KOPT-K1 (cell line): ENCODE results near the gene BCAN.

ENCODE experiments used
- H3K27ac ChIP-seq: fragments of 200-600 bp; sonication (generic); 2 replicates; pipeline ENCODE4 v1.5.1; 2016; ENCODE audit warnings: antibody characterized with exemption, mild to moderate bottlenecking, low read depth, low read length; ENCODE audit not compliant: poor library complexity, severe bottlenecking
- H3K36me3 ChIP-seq: fragments of 200-600 bp; sonication (generic); 2 replicates; pipeline ENCODE4 v1.5.1; 2017; ENCODE audit warnings: antibody characterized with exemption, mild to moderate bottlenecking, low read length, moderate library complexity; ENCODE audit not compliant: insufficient read depth
- H3K9me3 ChIP-seq: fragments of 200-600 bp; sonication (generic); 2 replicates; pipeline ENCODE4 v1.5.1; 2017; ENCODE audit warnings: antibody characterized with exemption, low read length, mild to moderate bottlenecking; ENCODE audit not compliant: insufficient read depth, poor library complexity, severe bottlenecking

BCAN gene

DNA sequence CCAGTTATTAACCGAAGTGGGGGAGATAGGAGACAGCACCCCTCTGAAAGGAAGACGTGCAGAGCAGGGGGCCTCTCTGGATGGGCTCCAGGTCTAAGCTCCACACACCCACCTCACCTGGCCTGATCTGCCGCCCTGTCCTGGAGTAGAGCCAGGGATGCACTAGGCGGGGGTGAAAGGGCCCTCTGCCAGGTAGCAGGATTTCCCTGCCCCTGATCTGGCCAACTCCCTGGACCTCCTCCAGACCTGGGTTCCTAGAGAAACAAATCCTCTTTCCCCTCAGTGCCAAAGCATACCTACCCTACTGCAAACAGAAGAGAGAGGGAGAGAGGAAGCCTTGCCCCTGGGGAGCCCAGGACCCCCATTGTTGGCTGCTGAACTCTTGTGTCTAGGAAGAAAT, 61.4 kb downstream of the BCAN start:
- H3K36me3 ChIP-seq: no peaks in the 10 kb centered on the region
- H3K9me3 ChIP-seq: no peaks in the 10 kb centered on the region
- no peak overlapping the region for H3K27ac ChIP-seq

DNA sequence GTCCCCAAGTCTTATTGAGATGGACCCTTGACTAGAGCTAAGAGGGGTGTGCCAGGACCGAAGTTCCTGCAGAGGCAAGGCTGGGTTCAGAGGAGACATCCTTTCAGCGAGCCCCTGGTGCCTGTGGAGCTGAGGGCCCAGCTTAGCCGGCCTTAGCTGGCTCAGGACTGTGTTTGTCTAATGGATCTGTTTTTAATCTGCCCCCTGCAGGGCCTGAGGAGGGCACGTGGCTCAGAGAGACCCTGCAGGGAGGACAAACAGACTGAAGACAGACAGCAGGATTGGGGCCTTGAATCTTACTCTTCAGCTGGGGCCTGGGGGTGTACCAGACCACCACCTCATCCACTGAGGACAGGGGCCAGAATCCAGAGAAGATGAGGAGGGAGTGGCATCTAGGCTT, 61.8 kb downstream of the BCAN start:
- H3K27ac ChIP-seq: no peak overlapping the region
- no peaks in the 10 kb centered on the region for H3K36me3 ChIP-seq
- no peaks in the 10 kb centered on the region for H3K9me3 ChIP-seq

DNA sequence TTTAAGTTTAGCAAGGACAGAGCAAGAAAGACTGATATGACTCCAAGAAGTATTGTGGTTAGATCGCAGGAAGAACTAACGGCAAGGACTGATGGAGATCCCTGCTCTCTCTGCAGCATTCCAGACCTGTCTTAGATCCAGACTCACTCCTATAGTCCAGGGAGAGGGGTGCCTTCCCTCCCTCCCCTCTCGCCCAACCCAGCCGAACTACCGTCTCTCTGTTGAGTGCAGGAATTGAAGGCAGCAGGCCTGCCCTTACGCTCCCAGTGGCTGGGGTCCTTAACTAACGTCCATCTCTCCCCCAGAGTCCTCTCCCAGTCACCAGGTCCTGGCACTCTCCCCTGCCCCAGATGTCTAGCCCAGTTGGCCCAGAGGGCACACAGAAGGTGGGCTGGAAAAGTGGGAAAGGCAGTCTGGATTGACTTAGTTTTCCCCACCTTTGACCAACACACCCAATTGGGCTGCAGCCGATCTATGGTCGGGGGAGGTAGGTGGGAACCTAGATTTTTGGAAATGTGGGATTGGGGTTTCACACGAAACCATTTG, 62.3 kb downstream of the BCAN start:
- no peaks in the 10 kb centered on the region for H3K9me3 ChIP-seq
- no peak overlapping the region for H3K27ac ChIP-seq
- no peaks in the 10 kb centered on the region for H3K36me3 ChIP-seq

DNA sequence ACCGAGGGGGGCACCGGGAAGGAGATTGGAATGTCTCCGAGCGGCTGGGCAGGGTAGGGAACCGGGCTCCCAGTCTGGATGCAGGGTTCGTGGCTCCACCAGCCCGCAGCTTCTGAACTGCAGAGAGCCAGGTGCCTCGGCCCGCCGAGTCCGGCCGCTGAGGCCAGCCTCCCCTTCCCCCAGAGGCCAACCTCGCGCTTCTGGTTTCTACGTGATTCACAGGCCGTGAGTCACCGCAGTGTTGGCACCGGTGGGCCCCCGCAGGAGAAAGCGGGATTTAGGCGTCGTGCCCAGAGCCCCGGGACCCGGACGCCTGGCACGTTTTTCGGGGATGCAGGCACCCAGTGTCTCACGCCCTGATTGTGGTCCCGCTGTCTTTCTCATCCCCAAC, 63.0 kb downstream of the BCAN start:
- Histone ChIP-seq H3K9me3 (no peaks in the 10 kb centered on the region), H3K36me3 (no peaks in the 10 kb centered on the region), H3K27ac (no peak overlapping the region)

DNA sequence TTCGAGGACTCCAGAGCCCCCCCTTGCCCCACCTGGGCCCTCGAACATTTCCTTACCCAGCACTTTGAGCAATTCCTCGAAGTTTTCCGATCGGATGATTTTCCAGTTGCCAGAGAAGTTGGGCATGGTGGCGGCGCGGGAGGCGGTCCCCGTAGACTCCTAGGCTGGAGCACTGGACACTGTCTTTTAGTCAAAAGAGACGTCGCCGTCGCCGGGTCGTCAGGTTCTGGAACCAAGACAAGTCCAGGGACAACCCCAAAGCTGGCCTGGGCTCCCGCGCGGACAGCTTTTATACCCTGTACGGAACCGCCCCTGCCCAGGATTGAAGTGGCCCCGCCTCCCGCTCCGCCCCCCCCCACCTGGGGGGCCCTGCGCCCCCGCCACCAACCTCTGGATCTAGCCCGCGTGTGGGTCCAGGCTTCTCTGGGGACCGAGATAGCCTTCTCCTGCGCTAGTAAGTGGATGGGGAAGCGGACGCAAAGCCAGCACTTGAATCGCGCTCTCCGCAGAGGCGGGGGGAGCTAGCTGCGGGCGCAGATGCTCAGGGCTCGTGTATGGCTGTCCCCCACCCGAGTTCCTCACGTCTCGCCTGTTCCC, 63.5 kb downstream of the BCAN start, which contains the start of gene CRABP2:
Gene CRABP2, minus strand, starts transcription at position 263 of the 597 bp plus-strand sequence. Its CDS starts 137 bp downstream, at position 126.
- no peaks in the 10 kb centered on the region for H3K36me3 ChIP-seq
- H3K27ac ChIP-seq: no peak within 1 kb of the TSS
- no peaks in the 10 kb centered on the region for H3K9me3 ChIP-seq

DNA sequence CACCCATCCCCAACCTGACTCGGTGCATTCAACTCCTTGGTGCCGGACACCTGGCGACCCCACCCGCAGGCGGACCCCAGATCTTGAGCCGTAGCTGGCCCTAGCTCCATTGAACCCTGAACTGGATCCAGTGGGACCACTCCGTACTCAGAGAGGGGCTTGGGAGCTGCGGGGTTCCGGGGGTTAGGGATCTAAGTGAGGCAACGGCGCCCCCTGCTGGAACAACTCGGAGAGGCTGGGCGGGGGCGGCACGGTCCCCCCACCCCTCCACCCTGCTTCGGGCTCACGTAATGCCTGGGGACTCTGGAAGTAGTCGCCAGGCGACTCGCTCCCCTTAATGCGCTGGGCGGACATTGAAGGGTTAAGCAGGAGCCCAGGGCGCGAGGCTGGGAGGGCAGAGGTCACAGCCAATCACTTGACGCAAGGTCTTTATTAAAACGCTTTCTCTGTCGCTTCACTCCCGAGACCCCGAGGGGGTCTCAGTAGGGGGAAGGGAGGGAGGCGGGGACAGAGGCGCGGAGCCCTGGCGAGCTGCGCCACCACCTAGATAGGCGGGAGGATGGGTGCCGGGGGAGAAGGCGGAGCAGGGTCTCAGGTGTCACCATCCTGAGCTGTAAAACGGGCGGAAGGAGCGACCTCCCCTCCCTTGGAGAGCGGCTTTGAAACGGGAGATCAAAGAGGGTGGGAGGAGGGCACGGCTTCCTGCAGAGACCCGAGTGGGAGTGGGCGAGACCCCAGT, 64.2 kb downstream of the BCAN start:
- no peaks in the 10 kb centered on the region for H3K9me3 ChIP-seq
- H3K36me3 ChIP-seq: no peaks in the 10 kb centered on the region
- no peak overlapping the region for H3K27ac ChIP-seq

DNA sequence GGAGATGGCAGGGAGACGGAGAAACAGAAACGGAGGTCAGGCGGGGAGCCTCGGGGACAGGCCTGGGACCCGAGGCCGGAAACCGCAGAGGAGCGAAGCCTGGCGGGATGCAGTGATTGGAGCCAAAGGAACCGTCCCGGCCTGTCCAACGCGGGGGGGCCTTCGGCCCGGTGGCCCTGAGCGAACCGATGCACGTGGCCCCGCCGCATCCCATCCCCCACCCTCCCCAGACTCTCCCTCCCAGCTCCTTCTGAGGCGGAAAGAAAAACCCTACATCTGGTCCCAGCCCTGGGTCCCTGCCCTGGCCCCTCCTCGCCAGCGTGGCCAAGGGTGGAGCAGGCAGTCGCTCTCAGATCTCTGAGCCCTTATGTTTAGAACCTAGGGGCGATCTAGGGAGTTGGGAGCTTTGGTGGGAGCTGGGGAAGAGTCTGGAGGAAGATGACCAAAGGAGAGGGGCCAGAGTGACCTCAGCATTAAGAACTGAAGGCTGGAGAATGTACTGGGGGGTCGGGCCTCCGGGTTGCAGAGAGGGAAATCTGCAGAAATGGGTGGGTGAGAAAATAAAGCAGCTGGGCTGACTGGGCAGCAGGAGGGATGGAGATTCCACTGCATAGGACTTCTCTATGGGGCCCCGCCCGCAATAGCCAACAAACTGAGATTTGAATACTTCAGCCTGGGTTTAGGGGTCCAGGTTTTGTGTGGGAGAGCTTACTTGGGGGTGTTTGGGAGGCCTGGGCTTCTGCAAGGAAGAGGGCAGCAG, 64.9 kb downstream of the BCAN start:
- H3K36me3 ChIP-seq: no peaks in the 10 kb centered on the region
- no peak overlapping the region for H3K27ac ChIP-seq
- no peaks in the 10 kb centered on the region for H3K9me3 ChIP-seq

DNA sequence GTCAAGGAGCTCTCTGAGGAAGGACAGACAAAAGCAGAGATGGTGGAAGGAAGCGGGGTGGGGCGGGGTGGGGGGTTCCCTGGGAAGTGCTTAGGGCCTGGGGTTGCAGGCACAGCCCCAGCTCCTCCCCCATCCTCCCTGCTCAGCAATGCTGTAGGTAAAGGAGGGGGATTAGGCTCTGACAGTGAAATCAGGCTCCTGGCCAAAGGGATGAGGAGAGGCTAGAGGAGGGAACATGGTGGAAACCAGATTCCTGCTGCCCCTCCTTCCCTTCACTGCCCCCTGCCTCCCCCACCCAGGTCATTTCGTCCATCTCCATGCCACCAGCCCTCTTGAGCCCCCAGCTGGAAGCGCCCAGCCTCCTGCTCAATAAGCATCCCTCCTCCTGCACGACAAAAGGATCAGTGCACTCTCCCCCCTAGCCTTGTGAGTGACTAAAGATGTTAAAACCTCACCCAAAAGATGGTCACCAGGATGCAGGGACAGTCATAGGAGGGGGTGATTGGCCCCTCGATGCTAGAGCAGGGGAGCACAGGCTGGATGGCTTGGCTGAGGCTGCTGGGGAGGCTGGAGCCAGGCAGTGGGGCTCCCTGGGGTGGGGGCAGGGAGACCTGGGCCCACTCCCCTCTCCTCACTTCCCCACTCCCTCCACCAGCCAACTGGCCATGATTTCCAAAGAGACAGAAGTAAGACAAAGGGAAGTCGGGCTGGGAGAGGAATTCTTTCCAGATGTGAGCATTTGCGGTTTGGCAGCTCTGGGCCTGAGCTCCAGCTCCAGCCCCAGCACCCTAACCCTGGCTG, 65.7 kb downstream of the BCAN start:
- Histone ChIP-seq H3K36me3 (no peaks in the 10 kb centered on the region), H3K9me3 (no peaks in the 10 kb centered on the region), H3K27ac (no peak overlapping the region)

DNA sequence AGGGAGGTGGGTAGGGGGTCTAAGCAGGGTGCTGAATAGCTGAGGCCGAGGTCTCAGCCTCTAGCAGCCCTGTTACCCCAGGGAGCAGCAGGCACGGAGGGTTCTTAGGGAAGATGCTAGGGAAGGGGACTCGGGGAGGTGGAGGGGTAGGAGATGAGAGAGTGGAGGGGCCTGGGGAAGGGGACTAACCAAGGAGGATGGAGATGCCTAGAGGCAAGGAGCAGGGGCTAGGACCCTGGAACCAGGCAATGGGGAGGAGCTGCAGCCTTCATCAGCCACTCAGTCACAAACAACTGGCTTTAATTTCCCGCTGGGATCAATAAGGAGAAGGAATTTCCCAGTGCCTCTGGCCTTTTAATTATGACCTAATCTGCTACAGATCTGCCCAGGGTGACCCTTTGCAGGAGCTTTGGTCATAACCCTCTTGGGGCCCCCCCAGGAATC, 66.3 kb downstream of the BCAN start:
- H3K36me3 ChIP-seq: no peaks in the 10 kb centered on the region
- no peak overlapping the region for H3K27ac ChIP-seq
- H3K9me3 ChIP-seq: no peaks in the 10 kb centered on the region

DNA sequence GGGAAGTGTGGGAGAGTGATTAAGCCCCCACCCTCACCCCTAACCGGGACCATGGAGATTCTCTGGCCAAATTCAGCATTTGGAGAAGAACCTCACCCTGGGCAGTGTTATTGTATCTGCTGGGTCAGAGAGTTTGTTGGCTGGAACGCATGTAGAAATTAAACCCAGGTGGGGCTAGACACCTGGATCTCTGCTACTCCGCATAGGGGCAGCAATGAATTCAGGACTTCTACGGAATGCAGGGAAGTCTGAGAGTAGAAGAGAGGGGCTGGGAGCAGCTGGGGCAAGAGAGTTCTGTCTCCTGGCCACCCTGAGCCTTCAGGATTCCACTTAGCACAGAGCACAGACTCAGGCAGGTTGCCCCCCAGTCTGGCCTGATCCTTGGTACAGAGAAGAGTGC, 67.1 kb downstream of the BCAN start:
- no peak overlapping the region for H3K27ac ChIP-seq
- H3K36me3 ChIP-seq: no peaks in the 10 kb centered on the region

More for the DNA sequence above, 67.1 kb downstream of the BCAN start:
- no peaks in the 10 kb centered on the region for H3K9me3 ChIP-seq
